22Rv1 (cell line): ENCODE results near the gene MAST4.

Experiments
- H3K27ac ChIP-seq: fragments of 450-650 bp; 2 replicates; pipeline ENCODE4 v1.5.1; 2017
- ZFX ChIP-seq: fragments of 450-650 bp; IDR thresholded peaks from 2 replicates; pipeline ENCODE4 v1.6.1; 2017; ENCODE audit warnings: antibody characterized with exemption, borderline replicate concordance
- TF ChIP-seq, protein P1 (sequence below): fragments of 450-650 bp; IDR thresholded peaks from 2 replicates; pipeline ENCODE4 v1.5.1; 2017; ENCODE audit warnings: mild to moderate bottlenecking

The MAST4 gene

DNA sequence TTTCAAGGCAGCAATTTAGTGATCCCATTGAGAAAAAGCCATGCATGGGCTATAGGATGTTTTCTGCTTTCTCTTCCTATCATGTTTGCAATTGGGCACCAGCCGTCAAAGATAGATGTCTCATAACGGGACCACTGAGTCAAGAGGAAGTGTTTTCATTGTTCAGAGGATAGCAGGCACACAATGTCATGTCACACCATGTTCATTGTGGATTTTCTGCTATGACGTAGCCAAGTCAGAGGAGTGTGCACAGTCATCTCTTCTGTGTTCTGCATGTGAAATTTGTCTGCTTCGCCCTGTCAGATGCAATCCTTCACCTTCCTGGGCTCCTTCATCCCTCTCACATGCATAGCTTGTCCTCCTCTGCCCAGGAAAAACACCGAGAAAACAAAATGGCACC lies 494.4 kb downstream of the MAST4 start:
- TF ChIP-seq ZFX = no peak
- TF ChIP-seq, protein P1, sequence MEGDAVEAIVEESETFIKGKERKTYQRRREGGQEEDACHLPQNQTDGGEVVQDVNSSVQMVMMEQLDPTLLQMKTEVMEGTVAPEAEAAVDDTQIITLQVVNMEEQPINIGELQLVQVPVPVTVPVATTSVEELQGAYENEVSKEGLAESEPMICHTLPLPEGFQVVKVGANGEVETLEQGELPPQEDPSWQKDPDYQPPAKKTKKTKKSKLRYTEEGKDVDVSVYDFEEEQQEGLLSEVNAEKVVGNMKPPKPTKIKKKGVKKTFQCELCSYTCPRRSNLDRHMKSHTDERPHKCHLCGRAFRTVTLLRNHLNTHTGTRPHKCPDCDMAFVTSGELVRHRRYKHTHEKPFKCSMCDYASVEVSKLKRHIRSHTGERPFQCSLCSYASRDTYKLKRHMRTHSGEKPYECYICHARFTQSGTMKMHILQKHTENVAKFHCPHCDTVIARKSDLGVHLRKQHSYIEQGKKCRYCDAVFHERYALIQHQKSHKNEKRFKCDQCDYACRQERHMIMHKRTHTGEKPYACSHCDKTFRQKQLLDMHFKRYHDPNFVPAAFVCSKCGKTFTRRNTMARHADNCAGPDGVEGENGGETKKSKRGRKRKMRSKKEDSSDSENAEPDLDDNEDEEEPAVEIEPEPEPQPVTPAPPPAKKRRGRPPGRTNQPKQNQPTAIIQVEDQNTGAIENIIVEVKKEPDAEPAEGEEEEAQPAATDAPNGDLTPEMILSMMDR = no peak

DNA sequence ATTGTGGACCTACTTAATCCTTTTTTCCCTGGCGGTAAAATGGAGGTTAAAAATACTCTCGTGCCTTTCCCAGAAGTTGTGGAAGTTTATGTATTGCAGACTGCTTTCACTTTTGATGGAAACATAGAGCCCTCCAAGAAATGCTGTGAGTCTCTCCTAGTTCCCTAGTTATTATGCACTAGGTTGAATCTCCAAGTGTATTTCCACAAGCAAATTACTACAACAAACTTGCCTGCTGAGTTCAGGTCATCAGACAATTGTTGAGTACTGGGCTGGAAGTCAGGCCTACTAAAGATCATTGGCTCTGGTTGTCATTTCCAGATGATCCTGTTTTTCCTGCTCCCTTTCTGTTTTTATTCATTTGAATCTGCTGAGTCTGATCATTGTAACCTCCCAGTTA lies 496.3 kb downstream of the MAST4 start:
- H3K27ac ChIP-seq = no peak overlapping the region
- TF ChIP-seq, protein P1 = no peak
- TF ChIP-seq ZFX = no peak

More for the DNA sequence above, 494.4 kb downstream of the MAST4 start:
- no peak overlapping the region for H3K27ac ChIP-seq

DNA sequence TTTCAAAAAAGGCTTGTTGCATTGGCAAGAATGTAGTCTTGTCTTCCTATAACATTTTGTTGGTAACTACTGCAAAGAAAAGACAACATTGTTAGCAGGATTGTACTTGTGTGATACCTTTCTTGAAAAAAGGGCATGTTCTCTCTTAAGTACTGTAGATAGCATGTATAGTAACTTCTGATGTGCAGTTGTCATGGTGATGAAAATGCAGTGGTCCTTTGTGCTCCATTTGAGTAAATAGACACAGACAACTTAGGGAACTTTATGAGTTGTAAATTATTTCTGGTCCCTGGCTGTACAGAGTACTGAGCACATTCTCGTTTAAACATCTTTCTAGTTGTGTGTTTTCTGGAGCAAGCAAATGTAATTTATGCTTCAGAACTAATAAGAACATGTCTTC lies 497.1 kb downstream of the MAST4 start:
- TF ChIP-seq ZFX = no peak
- TF ChIP-seq, protein P1 = no peak
- H3K27ac ChIP-seq = no peak overlapping the region

DNA sequence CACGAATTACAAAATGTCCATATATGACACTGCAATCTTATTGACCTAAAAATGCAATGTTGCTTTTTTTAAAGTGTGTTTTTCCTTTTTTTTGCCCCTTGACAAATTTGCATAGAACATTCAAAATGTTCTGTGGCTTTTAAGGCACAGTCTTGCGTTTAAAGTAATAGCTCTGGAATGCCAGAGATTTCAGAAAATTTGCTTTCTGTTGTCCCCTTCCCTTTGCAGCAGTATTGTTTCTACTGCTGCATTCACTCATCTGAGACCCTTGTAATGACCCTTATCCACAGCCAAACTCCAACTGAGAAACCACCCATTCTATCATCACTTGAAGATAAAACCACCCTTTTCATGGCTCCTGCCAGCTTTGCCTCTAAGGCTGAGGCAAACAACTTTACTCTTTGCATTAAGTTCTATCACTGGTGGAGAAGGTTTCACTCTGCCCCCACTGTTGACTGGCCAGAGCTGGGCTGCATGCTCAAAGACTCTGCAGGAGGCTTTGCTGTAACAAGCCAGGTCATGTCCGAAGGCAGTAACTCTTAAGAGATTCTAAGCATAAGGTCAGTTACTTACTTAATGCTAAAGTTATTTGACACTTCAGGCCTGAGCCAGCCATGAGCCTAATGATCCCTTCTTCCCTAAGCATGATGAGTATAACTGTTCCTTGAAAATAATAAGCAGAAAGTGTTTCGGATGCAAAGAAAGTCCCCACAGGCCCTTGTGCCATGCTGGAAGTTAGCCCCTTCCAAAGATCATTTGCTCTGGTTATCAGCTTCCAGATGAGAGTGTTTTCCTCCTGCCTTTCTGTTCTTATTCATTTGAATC lies 498.5 kb downstream of the MAST4 start:
- no peak overlapping the region for H3K27ac ChIP-seq
- TF ChIP-seq, protein P1 = no peak
- TF ChIP-seq ZFX = no peak

DNA sequence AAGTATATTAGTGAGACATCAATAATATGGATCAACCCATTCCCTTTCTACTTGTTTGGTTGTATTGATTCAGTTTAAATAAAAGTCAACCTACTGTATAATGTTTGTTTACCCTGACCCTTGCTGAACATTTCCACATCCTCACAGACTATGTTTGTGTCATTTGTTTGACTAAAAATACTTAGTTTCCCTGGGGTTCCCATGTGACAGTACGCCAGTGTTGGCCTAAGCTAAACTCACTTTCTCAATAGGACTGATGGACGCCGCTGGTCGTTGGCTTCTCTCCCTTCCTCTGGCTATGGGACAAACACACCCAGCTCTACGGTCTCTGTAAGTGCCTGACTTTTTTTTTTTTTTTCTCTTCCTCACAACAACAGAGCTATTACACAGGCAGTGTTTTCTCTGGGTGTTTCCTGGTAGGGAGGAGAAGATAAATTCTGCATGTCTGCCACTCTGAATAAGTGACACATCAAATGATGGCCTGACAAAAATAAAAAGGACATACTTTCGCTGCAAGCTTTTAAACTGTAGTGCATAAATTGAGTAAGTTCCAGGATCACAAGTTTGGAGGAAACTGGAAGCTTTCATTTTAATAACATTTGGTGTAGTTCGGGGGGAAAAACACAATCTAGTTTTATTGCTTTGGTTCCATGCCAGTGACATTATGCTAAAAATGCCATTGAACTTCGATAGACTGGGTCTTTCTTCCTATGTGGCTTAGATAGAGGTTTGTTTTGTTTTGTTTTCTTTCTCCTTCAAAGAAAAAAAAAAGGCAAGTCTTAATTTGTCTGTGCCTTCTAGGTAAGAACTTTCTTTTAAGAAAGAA lies 499.4 kb downstream of the MAST4 start:
- no peak overlapping the region for H3K27ac ChIP-seq
- no peak for TF ChIP-seq ZFX
- TF ChIP-seq, protein P1 = no peak

DNA sequence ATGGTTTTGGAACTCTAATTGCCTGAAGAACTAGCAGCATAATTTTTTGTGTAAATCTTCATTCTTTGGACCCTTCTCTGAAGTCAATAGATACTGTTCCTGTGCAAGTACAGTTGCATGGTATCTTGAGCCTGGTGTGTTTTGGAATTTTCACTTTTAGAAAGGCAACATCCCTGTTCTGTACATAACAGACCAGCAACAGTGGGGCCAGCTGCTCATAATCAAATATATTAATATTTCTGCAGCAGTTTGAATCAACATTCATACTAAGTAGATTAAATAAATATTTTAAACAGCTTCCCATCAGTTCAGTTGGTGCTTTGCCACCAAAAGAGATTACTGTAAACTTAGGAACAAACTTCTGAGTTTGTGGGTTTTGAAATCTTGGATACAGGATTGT lies 502.5 kb downstream of the MAST4 start:
- no peak overlapping the region for H3K27ac ChIP-seq
- no peak for TF ChIP-seq ZFX
- TF ChIP-seq, protein P1 = no peak

DNA sequence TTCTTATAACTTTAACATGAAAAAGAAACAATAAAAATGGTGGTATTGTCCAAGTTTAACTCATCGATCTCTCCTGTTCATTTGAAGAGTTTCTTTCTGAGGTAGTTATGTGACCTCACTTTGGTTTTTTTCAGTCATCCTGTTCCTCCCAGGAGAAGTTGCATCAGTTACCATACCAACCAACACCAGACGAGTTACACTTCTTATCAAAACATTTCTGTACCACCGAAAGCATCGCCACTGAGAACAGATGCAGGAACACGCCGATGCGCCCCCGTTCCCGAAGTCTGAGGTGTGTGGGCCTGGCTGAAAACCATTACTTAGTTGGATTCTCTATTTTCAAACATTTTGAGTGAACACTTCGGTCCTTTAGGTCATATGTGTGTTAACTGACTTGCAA lies 504.1 kb downstream of the MAST4 start:
- TF ChIP-seq ZFX = no peak
- H3K27ac ChIP-seq = no peak overlapping the region
